Mammary epithelial cell (primary cell): Measurements from ENCODE around the gene SLC9C2.

ENCODE experiments used
- EZH2 ChIP-seq: IDR thresholded peaks from 2 replicates; pipeline ENCODE4 v1.6.1; 2012; ENCODE audit warnings: low read length, inconsistent platforms, borderline replicate concordance
- TF ChIP-seq, protein P1 (sequence below), 2 donors: IDR thresholded peaks in 1 of 2; conservative IDR thresholded peaks in 1 of 2; 2 replicates each; pipeline ENCODE4 v1.5.1; 2011 to 2012; ENCODE audit warnings: inconsistent platforms in 2 of 2, low read length in 2 of 2, mild to moderate bottlenecking in 2 of 2, control low read depth in 1 of 2, low read depth in 1 of 2; ENCODE audit not compliant: insufficient read depth in 1 of 2; ENCODE audit errors: extremely low read depth in 1 of 2

- TF ChIP-seq EZH2: no peak
- TF ChIP-seq, protein P1, sequence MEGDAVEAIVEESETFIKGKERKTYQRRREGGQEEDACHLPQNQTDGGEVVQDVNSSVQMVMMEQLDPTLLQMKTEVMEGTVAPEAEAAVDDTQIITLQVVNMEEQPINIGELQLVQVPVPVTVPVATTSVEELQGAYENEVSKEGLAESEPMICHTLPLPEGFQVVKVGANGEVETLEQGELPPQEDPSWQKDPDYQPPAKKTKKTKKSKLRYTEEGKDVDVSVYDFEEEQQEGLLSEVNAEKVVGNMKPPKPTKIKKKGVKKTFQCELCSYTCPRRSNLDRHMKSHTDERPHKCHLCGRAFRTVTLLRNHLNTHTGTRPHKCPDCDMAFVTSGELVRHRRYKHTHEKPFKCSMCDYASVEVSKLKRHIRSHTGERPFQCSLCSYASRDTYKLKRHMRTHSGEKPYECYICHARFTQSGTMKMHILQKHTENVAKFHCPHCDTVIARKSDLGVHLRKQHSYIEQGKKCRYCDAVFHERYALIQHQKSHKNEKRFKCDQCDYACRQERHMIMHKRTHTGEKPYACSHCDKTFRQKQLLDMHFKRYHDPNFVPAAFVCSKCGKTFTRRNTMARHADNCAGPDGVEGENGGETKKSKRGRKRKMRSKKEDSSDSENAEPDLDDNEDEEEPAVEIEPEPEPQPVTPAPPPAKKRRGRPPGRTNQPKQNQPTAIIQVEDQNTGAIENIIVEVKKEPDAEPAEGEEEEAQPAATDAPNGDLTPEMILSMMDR (conservative IDR thresholded peaks at IDR 0.05 in 1 of 2, IDR thresholded peaks at IDR 0.05 in 1 of 2; ENCODE audit: extremely low read depth in 1 of 2, insufficient read depth in 1 of 2, low read depth in 1 of 2, low read length in 2 of 2): no peak
These were observed 21.3 kb downstream of the SLC9C2 start for GRCh38 chr1:173581383-173582079.
